HuH-7 (cell line): ENCODE data around the gene MUC5AC.
"Not testable (repeated sequence)": the region's sequence is repeated elsewhere in the genome, so short reads cannot be mapped to it uniquely, and the experiment has no call there.

Experiments
- DNase-seq: peaks from one replicate; pipeline ENCODE4 v3.0.0; 2011; ENCODE audit warnings: low spot score

Gene MUC5AC

DNA sequence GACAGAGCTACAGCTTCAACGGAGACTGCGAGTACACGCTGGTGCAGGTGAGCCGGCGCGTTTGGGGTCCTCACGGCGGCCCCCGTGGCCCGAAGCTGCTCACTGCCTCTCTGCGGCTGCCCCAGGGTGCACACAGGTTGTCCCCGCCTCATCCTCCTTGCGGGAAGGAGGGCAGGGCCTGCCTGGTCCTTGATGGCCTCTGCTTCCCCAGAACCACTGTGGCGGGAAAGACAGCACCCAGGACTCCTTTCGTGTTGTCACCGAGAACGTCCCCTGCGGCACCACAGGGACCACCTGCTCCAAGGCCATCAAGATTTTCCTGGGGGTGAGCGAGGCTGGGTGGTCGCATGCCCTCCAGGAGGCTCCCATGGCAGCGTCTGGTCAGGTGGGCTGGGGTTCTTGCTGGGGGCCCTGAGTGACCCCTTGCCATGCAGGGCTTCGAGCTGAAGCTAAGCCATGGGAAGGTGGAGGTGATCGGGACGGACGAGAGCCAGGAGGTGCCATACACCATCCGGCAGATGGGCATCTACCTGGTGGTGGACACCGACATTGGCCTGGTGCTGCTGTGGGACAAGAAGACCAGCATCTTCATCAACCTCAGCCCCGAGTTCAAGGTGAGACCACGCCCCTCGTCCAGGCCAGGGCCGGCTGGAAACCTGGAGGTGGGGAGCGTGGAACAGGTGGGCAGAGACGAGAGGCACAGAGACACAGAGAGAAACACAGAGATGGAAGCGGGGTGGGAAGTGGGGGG is 19.4 kb downstream of the MUC5AC start:
- DNase-seq, result no peak

DNA sequence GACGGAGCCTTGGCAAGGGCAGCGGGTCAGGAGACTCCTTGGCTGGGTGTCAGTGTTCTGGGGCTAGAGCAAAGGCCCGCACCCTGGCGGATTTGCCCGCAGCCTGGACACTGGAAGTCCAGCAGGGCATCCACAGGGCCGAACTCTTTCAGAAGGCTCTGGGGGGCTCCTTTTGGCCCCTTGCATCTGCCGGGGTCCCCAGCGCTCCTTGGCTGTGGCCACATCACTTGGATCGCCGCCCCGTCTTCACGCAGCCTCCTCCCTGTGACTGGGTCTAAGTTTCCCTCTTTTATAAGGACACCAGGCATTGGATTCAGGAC is 20.0 kb downstream of the MUC5AC start:
- DNase-seq, result no peak

DNA sequence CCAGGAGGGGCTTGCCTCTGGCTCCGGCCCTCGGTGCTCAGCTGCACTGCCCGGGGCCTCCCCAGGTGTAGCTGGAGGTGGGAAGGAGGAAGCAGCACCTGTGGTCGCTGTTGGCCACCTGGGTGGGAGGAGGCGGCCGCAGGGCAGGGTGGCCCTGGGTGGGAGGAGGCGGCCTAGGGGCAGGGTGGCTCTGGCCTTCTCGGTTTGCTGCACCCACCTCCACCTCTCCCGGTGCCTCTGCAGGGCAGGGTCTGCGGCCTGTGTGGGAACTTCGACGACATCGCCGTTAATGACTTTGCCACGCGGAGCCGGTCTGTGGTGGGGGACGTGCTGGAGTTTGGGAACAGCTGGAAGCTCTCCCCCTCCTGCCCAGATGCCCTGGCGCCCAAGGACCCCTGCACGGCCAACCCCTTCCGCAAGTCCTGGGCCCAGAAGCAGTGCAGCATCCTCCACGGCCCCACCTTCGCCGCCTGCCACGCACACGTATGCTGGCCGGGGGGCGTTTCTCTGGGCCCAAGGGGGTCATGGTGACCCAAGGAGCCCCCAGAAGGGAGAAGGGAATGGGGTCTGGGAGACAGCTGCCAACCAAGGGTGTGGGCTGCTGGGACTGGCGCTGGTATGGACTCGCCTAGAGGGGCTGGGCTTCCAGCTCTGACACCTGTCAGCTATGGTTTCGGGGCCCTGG is 20.6 kb downstream of the MUC5AC start:
- no peak for DNase-seq

DNA sequence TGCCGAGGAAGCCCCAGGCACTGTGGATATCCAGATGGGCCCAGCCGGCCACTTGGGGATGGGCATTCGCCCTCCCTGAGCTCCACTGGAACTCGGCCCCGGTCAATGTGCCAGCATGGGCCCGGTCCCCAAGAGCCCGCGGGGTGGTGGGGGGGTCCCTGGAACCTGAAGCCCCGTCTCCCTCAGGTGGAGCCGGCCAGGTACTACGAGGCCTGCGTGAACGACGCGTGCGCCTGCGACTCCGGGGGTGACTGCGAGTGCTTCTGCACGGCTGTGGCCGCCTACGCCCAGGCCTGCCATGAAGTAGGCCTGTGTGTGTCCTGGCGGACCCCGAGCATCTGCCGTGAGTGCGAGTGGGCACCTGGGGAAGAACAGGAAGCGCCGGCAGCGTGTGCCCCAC is 21.2 kb downstream of the MUC5AC start:
- no peak for DNase-seq

DNA sequence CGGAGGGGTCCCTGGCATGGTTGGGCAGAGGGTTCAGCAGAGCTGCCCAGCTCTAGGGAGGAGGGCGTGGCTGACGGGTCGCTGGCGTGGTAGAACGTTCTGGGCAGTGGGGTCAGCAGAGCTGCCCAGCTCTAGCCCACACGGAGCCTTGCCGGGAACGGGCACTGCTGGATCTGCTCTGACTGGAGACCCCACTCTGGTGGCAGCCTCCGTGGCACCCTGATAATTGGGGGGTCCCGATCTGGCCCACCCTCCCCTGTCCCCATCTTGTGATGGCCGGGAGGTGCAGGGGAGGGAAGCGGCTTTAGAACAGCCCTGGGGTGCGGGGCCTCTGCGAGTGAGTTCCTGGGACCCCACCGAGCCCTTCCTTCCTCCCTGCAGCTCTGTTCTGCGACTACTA is 21.9 kb downstream of the MUC5AC start:
- no peak for DNase-seq

DNA sequence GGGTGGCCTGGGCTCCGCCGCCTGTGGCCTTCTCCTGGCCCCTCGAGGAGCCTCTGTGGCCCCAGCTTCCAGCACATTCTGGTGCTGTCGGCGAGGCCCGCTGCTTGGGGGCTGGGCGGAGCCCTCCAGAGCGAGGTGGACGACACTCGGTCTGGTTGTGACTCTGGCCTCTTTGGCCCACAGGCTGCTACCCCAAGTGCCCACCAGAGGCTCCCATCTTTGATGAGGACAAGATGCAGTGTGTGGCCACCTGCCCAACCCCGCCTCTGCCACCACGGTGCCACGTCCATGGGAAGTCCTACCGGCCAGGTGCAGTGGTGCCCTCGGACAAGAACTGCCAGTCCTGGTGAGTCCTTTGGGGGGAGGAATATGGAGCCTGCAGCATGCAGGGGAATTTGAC is 22.4 kb downstream of the MUC5AC start:
- no peak for DNase-seq

DNA sequence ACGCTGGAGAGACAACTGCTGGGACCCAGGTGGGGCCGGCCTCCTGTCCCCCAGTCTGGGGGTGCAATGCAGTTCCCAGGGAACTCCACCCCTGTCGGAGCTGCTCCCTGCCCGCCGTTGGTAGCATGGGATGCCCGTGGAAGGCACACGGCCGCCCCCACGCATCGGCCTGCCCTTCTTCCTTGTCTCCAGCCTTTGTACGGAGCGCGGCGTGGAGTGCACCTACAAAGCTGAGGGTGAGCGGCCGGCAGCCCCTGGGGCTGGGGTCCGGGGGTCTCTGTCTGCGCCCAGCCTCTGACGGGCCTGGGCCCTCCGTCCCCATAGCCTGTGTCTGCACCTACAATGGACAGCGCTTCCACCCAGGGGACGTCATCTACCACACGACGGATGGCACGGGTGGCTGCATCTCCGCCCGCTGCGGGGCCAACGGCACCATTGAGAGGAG is 23.2 kb downstream of the MUC5AC start:
- DNase-seq, result no peak

DNA sequence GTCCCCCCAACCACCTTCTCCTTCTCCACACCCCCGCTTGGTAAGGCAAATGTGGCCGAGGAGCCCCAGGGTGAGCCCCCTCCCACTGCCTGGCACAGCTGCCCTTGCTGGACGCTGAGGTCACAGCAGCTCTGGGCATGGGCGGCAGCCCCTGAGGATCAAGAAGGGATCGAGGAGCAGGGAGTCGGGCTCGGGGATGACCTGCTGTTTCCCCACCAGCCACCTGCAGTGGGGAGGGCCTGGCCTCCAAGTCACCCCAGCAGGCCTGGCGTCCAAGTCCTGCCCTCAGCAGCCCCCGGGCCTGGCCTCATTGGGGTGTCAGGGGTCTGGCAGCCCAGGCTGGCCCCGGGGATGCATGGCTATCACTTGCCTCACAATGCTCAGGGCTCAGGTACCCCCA is 23.7 kb downstream of the MUC5AC start:
- no peak for DNase-seq

DNA sequence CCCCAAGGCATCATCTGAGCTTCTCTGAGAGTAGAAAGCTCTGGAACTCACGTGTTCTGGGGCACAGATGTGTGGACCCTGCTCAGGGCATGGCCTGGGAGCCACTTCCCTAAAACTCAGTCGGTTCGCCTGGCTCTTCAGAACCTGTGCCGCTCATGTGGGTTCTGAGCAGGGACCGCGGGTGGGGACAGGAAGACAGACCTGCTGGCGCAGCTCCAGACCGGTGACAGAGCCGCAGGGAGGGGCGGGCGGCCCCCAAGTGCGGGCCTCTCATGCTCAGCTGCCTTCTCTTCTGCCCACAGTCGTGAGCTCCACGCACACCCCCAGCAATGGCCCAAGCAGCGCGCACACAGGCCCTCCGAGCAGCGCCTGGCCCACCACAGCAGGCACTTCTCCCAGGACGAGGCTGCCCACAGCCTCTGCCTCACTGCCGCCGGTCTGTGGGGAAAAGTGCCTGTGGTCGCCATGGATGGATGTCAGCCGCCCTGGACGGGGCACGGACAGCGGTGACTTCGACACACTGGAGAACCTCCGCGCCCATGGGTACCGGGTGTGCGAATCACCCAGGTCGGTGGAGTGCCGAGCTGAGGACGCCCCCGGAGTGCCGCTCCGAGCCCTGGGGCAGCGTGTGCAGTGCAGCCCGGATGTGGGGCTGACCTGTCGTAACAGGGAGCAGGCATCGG is 24.2 kb downstream of the MUC5AC start:
- no peak for DNase-seq

DNA sequence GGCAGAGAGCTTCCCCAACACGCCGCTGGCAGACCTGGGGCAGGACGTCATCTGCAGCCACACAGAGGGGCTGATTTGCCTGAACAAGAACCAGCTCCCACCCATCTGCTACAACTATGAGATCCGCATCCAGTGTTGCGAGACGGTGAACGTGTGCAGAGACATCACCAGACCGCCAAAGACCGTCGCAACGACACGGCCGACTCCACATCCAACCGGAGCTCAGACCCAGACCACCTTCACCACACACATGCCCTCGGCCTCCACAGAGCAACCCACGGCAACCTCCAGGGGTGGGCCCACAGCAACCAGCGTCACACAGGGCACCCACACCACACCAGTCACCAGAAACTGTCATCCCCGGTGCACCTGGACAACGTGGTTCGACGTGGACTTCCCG is 26.4 kb downstream of the MUC5AC start:
- DNase-seq, result not testable (repeated sequence)

DNA sequence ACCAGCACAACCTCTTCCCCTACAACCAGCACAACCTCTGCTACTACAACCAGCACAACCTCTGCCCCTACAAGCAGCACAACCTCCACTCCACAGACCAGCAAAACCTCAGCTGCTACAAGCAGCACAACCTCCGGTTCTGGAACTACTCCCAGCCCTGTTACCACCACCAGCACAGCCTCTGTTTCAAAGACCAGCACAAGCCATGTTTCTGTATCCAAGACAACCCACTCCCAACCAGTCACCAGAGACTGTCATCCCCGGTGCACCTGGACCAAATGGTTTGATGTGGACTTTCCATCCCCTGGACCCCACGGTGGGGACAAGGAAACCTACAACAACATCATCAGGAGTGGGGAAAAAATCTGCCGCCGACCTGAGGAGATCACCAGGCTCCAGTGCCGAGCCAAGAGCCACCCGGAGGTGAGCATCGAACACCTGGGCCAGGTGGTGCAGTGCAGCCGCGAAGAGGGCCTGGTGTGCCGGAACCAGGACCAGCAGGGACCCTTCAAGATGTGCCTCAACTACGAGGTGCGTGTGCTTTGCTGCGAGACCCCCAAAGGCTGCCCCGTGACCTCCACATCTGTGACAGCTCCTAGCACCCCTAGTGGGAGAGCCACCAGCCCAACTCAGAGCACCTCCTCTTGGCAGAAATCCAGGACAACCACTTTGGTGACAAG is 30.8 kb downstream of the MUC5AC start:
- not testable (repeated sequence) for DNase-seq

DNA sequence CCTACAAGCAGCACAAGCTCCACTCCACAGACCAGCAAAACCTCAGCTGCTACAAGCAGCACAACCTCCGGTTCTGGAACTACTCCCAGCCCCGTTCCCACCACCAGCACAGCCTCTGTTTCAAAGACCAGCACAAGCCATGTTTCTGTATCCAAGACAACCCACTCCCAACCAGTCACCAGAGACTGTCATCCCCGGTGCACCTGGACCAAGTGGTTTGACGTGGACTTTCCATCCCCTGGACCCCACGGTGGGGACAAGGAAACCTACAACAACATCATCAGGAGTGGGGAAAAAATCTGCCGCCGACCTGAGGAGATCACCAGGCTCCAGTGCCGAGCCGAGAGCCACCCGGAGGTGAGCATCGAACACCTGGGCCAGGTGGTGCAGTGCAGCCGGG is 32.1 kb downstream of the MUC5AC start:
- not testable (repeated sequence) for DNase-seq

DNA sequence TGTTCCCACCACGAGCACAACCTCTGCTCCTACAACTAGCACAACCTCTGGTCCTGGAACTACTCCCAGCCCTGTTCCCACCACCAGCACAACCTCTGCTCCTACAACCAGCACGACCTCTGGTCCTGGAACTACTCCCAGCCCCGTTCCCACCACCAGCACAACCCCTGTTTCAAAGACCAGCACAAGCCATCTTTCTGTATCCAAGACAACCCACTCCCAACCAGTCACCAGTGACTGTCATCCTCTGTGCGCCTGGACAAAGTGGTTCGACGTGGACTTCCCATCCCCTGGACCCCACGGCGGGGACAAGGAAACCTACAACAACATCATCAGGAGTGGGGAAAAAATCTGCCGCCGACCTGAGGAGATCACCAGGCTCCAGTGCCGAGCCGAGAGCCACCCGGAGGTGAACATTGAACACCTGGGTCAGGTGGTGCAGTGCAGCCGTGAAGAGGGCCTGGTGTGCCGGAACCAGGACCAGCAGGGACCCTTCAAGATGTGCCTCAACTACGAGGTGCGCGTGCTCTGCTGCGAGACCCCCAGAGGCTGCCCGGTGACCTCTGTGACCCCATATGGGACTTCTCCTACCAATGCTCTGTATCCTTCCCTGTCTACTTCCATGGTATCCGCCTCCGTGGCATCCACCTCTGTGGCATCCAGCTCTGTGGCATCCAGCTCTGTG is 34.2 kb downstream of the MUC5AC start:
- DNase-seq, result not testable (repeated sequence)

DNA sequence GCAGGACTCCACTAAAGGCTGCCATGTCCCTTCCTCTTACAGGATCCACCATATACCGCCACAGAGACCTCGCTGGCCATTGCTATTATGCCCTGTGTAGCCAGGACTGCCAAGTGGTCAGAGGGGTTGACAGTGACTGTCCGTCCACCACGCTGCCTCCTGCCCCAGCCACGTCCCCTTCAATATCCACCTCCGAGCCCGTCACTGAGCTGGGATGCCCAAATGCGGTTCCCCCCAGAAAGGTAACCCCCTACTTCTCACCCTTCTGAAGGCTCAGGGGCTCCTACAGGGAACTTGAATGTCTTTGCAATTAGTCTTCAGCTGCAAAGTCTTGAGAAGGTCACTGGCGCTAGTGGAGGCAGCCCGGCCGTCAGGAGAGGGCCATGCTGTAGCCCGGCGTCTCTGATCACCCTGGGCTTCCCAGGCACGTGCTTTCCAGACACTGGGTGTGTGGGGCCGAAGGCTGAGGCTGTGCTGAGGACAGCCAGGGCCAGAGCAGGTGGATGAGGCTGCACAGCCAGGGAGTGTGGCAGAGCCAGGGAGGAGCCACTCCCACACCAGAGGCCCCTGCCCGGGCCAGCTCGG is 35.1 kb downstream of the MUC5AC start:
- no peak for DNase-seq

DNA sequence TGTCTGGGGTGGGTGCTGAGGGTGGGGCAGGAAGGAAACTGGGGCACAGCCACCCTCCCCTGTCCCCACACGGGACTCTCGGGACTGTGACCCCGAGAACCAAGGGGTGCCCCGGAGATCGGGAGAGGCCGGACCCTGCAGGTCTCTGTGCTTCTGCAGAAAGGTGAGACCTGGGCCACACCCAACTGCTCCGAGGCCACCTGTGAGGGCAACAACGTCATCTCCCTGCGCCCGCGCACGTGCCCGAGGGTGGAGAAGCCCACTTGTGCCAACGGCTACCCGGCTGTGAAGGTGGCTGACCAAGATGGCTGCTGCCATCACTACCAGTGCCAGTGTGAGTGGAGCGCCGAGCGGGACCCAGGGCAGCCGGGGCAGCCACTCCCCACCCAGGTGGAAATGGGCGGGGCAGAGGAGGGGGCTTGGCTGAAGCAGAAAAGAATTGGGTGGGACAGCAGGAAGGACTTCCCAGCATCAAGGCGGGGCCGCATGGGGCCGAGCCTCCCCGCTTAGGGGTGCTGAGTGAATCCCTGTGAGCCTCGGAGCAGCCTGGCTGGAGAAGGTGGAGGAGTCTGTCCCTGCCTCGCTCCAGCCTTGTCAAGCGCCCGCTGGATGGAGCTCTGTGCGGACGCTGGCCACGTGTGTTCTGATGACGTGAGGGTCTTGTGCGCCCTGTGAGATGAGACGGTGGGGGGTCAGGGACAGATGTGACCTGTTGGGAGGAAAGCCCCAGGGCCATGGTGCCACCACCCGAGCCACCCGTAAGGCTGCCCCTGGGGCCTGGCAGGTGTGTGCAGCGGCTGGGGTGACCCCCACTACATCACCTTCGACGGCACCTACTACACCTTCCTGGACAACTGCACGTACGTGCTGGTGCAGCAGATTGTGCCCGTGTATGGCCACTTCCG is 35.8 kb downstream of the MUC5AC start:
- no peak for DNase-seq

DNA sequence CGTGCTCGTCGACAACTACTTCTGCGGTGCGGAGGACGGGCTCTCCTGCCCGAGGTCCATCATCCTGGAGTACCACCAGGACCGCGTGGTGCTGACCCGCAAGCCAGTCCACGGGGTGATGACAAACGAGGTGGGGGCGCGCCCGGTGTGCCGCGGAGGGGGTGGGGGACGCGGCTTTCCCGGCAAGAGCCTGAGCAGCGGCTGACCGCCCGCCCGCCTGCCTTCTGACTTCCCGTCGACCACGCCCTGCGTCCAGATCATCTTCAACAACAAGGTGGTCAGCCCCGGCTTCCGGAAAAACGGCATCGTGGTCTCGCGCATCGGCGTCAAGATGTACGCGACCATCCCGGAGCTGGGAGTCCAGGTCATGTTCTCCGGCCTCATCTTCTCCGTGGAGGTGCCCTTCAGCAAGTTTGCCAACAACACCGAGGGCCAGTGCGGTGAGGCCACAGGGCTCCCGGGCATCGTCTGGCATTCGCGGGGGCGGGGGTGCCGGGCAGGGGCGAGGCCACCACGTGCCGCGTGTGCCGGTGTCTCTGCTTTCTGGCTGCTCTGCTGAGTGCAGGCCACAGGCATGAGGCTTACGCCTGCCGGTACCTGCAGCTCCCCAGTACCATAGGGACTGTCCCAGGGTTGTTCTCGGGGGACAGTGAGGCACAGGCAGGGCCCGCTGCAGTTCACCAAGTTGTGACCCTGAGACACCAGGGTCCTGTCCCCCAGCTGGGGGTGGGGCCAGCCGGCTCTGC is 36.7 kb downstream of the MUC5AC start:
- no peak for DNase-seq

DNA sequence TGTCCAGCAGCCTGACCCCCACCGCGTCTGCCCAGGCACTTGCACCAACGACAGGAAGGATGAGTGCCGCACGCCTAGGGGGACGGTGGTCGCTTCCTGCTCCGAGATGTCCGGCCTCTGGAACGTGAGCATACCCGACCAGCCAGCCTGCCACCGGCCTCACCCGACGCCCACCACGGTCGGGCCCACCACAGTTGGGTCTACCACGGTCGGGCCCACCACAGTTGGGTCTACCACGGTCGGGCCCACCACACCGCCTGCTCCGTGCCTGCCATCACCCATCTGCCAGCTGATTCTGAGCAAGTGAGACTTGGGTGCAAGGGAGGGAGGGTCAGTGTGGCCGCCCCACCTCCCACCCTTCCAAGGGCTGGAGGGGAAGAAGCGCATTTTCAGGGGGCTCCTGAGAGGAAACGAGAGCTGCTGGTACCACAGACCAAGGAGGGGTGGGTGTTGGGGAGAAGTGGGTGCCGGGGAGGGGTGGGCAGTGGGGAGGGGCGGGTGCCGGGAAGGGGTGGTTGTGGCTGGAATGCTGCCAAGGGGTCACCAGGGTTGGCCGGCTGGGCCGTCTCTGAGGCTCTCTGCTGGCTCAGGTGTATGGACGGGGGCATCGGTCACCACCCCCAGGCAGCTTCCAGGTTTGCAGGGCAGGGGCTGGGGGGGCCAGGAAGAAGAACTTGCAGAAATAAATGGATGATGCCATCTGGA is 37.4 kb downstream of the MUC5AC start:
- no peak for DNase-seq

DNA sequence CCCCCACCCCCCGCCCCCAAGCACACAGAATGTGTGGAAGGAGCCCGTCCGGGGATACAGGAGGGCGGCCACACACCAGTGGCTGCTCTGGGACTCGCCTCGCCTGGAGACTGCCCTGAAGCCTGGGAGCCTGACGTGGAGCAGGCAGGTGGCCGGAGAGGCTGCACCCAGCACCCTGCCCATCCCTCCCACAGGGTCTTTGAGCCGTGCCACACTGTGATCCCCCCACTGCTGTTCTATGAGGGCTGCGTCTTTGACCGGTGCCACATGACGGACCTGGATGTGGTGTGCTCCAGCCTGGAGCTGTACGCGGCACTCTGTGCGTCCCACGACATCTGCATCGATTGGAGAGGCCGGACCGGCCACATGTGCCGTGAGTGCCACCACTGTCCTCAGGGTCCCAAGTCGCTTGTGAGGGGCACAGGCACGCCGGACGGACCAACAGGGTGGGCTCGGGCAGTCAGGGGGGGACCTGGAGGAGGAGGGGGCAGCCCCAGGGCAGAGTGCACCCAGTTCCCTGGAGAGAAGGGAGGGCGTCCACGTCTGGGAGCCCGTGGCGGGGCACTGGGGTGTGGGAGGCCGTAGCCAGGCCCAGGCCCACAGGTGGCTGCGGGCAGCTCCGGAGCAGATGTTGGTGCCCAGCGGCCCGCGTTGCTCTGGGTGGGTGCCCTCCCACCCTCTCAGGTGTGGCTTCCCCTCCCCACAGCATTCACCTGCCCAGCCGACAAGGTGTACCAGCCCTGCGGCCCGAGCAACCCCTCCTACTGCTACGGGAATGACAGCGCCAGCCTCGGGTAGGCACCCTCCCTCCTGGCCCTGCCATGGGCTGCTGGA is 38.1 kb downstream of the MUC5AC start:
- DNase-seq, result no peak
